SK-N-SH treated with all-trans-retinoic acid at 6 μM for 48 hours (cell line): Measurements from ENCODE around the gene SEMA5A.

Source experiments
- ATAC-seq: fragments of 200-7000 bp; cut with Tn5 transposase; 3 replicates; pipeline ENCODE4 v1.9.1; 2020; ENCODE audit warnings: mild to moderate bottlenecking, moderate library complexity
- BACH2 ChIP-seq: fragments of 250-450 bp; sonication (Bioruptor Pico); IDR thresholded peaks from 2 replicates; pipeline ENCODE4 v1.9.0; 2021; ENCODE audit warnings: mild to moderate bottlenecking, borderline replicate concordance
- CREB5 ChIP-seq: fragments of 250-450 bp; sonication (Bioruptor Pico); IDR thresholded peaks from 2 replicates; pipeline ENCODE4 v1.5.1; 2020; ENCODE audit warnings: low read depth, mild to moderate bottlenecking, moderate library complexity
- CSDC2 ChIP-seq: fragments of 250-450 bp; sonication (Bioruptor Pico); IDR thresholded peaks from 2 replicates; pipeline ENCODE4 v1.5.0; 2020; ENCODE audit warnings: mild to moderate bottlenecking, moderate library complexity
- ESRRG ChIP-seq: fragments of 250-450 bp; sonication (Bioruptor Pico); IDR thresholded peaks from 2 replicates; pipeline ENCODE4 v1.6.1; 2021; ENCODE audit warnings: mild to moderate bottlenecking
- GLIS3 ChIP-seq: fragments of 250-450 bp; sonication (Bioruptor Pico); IDR thresholded peaks from 2 replicates; pipeline ENCODE4 v1.5.0; 2020; ENCODE audit warnings: mild to moderate bottlenecking, moderate library complexity
- ISL1 ChIP-seq: fragments of 250-450 bp; sonication (Bioruptor Pico); IDR thresholded peaks from 2 replicates; pipeline ENCODE4 v2.1.2; 2022; ENCODE audit warnings: mild to moderate bottlenecking, moderate library complexity
- OSR1 ChIP-seq: fragments of 250-450 bp; sonication (Bioruptor Pico); IDR thresholded peaks from 2 replicates; pipeline ENCODE4 v1.8.0; 2022; ENCODE audit warnings: moderate library complexity, mild to moderate bottlenecking, inconsistent platforms
- PATZ1 ChIP-seq: fragments of 250-450 bp; sonication (Bioruptor Pico); IDR thresholded peaks from 2 replicates; pipeline ENCODE4 v1.8.0; 2020; ENCODE audit warnings: mild to moderate bottlenecking, moderate library complexity, borderline replicate concordance
- POU6F1 ChIP-seq: fragments of 250-450 bp; sonication (Bioruptor Pico); IDR thresholded peaks from 2 replicates; pipeline ENCODE4 v1.8.0; 2021; ENCODE audit warnings: low read depth, mild to moderate bottlenecking, moderate library complexity, borderline replicate concordance
- RARB ChIP-seq: fragments of 250-450 bp; sonication (Bioruptor Pico); IDR thresholded peaks from 2 replicates; pipeline ENCODE4 v1.8.0; 2021; ENCODE audit warnings: mild to moderate bottlenecking, moderate library complexity
- SNAI2 ChIP-seq: fragments of 250-450 bp; sonication (Bioruptor Pico); IDR thresholded peaks from 2 replicates; pipeline ENCODE4 v1.5.0; 2020; ENCODE audit warnings: mild to moderate bottlenecking, moderate library complexity
- TCF4 ChIP-seq: fragments of 250-450 bp; sonication (Bioruptor Pico); IDR thresholded peaks from 2 replicates; pipeline ENCODE4 v1.8.0; 2021; ENCODE audit warnings: mild to moderate bottlenecking, moderate library complexity, borderline replicate concordance
- TOX ChIP-seq: fragments of 250-450 bp; sonication (Bioruptor Pico); IDR thresholded peaks from 2 replicates; pipeline ENCODE4 v1.8.0; 2021; ENCODE audit warnings: mild to moderate bottlenecking, moderate library complexity, borderline replicate concordance
- TSHZ2 ChIP-seq: fragments of 250-450 bp; sonication (Bioruptor Pico); IDR thresholded peaks from 2 replicates; pipeline ENCODE4 v1.5.0; 2020; ENCODE audit warnings: mild to moderate bottlenecking, moderate library complexity
- ZC3H10 ChIP-seq: fragments of 250-450 bp; sonication (Bioruptor Pico); IDR thresholded peaks from 2 replicates; pipeline ENCODE4 v1.5.1; 2021; ENCODE audit warnings: mild to moderate bottlenecking, moderate library complexity
- ZFP3 ChIP-seq: fragments of 250-450 bp; sonication (Bioruptor Pico); IDR thresholded peaks from 2 replicates; pipeline ENCODE4 v1.5.0; 2020; ENCODE audit warnings: mild to moderate bottlenecking, moderate library complexity
- ZNF565 ChIP-seq: fragments of 450-650 bp; formaldehyde crosslinking; conservative IDR thresholded peaks from 2 replicates; pipeline ENCODE4 v1.5.0; 2020; ENCODE audit warnings: low read depth, mild to moderate bottlenecking, moderate library complexity
- ZNF70 ChIP-seq: fragments of 450-650 bp; formaldehyde crosslinking; IDR thresholded peaks from 2 replicates; pipeline ENCODE4 v1.5.0; 2020; ENCODE audit warnings: mild to moderate bottlenecking, moderate library complexity
- ZNF8 ChIP-seq: fragments of 450-650 bp; formaldehyde crosslinking; IDR thresholded peaks from 2 replicates; pipeline ENCODE4 v1.5.0; 2020; ENCODE audit warnings: mild to moderate bottlenecking, moderate library complexity

Gene SEMA5A

GRCh38 chr5:9294793-9295465, 250.9 kb downstream of the SEMA5A start:
- ATAC-seq, result no peak
- TF ChIP-seq PATZ1 (CRISPR knock-in tag) (no peak), ESRRG (CRISPR knock-in tag) (no peak), TCF4 (CRISPR knock-in tag) (no peak), ZNF8 (no peak), POU6F1 (CRISPR knock-in tag) (no peak), CSDC2 (CRISPR knock-in tag) (no peak), RARB (CRISPR knock-in tag) (no peak), CREB5 (CRISPR knock-in tag) (no peak), BACH2 (CRISPR knock-in tag) (no peak), TOX (CRISPR knock-in tag) (no peak)

- no peak for ATAC-seq
- TF ChIP-seq ZC3H10 (CRISPR knock-in tag), result no peak
- no peak for TF ChIP-seq ZFP3 (CRISPR knock-in tag)
- TF ChIP-seq BACH2 (CRISPR knock-in tag), result no peak
- TF ChIP-seq ISL1 (CRISPR knock-in tag), result no peak
- no peak for TF ChIP-seq TSHZ2 (CRISPR knock-in tag)
Measured at GRCh38 chr5:9288234-9288633, 257.6 kb downstream of the SEMA5A start.

GRCh38 chr5:9284781-9285307, 261.0 kb downstream of the SEMA5A start:
- ATAC-seq, result peak; percentile 92
- TF ChIP-seq ZNF8 (no peak), RARB (CRISPR knock-in tag) (no peak), ZC3H10 (CRISPR knock-in tag) (no peak), ZNF70 (CRISPR knock-in tag) (no peak), CSDC2 (CRISPR knock-in tag) (no peak), TSHZ2 (CRISPR knock-in tag) (no peak), TOX (CRISPR knock-in tag) (no peak), ZNF565 (CRISPR knock-in tag) (no peak), TCF4 (CRISPR knock-in tag) (no peak), SNAI2 (CRISPR knock-in tag) (no peak), OSR1 (CRISPR knock-in tag) (no peak), BACH2 (CRISPR knock-in tag) (no peak), POU6F1 (CRISPR knock-in tag) (no peak), ISL1 (CRISPR knock-in tag) (no peak), GLIS3 (no peak), PATZ1 (CRISPR knock-in tag) (no peak)
